Loucy (cell line): ENCODE measurements around the gene MX2.
"Not testable (repeated sequence)": the region's sequence is repeated elsewhere in the genome, so short reads cannot be mapped to it uniquely, and the experiment has no call there.

Experiments
- H2AFZ ChIP-seq: fragments of 200-600 bp; sonication (generic); 2 replicates; pipeline ENCODE4 v1.6.0; 2016; ENCODE audit warnings: antibody characterized with exemption, mild to moderate bottlenecking, low read length, moderate library complexity
- H3F3A ChIP-seq: fragments of 200-600 bp; 2 replicates; pipeline ENCODE4 v1.6.0; 2016; ENCODE audit warnings: antibody characterized with exemption, low read depth, mild to moderate bottlenecking
- H3K27me3 ChIP-seq: fragments of 200-600 bp; sonication (generic); 2 replicates; pipeline ENCODE4 v1.6.1; 2014; ENCODE audit warnings: low read length, mild to moderate bottlenecking; ENCODE audit not compliant: insufficient read depth, poor library complexity, severe bottlenecking
- H3K36me3 ChIP-seq: fragments of 200-600 bp; sonication (generic); 2 replicates; pipeline ENCODE4 v1.6.1; 2016; ENCODE audit warnings: low read length; ENCODE audit not compliant: insufficient read depth
- H3K4me1 ChIP-seq: fragments of 200-600 bp; sonication (generic); 2 replicates; pipeline ENCODE4 v1.5.1; 2014; ENCODE audit warnings: low read length, mild to moderate bottlenecking; ENCODE audit not compliant: insufficient read depth, poor library complexity, severe bottlenecking
- H3K4me2 ChIP-seq: fragments of 200-600 bp; sonication (generic); 2 replicates; pipeline ENCODE4 v1.6.0; 2014; ENCODE audit warnings: antibody characterized with exemption, low read length, low read depth, mild to moderate bottlenecking; ENCODE audit not compliant: poor library complexity, severe bottlenecking
- H3K4me3 ChIP-seq: fragments of 200-600 bp; sonication (generic); 2 replicates; pipeline ENCODE4 v1.5.1; 2014; ENCODE audit warnings: low read length, mild to moderate bottlenecking, mixed read lengths; ENCODE audit not compliant: poor library complexity, severe bottlenecking
- H3K79me2 ChIP-seq: fragments of 200-600 bp; sonication (generic); 2 replicates; pipeline ENCODE4 v1.6.1; 2014; ENCODE audit warnings: low read length; ENCODE audit not compliant: insufficient read depth
- H3K9ac ChIP-seq: fragments of 200-600 bp; sonication (generic); 2 replicates; pipeline ENCODE4 v1.6.0; 2014; ENCODE audit warnings: mild to moderate bottlenecking, low read depth, low read length, moderate library complexity; ENCODE audit not compliant: poor library complexity, severe bottlenecking
- H3K9me2 ChIP-seq: fragments of 200-600 bp; sonication (generic); replicated peaks from 2 replicates; pipeline ENCODE4 v1.6.1; 2016; ENCODE audit warnings: low read depth, low read length, mixed read lengths
- H3K9me3 ChIP-seq: fragments of 200-600 bp; sonication (generic); 2 replicates; pipeline ENCODE4 v1.6.1; 2014; ENCODE audit warnings: mild to moderate bottlenecking, antibody characterized with exemption, low read length, low read depth; ENCODE audit not compliant: insufficient read depth
- H4K20me1 ChIP-seq: fragments of 200-600 bp; sonication (generic); 2 replicates; pipeline ENCODE4 v1.6.0; 2014; ENCODE audit warnings: antibody characterized with exemption, low read length, mild to moderate bottlenecking; ENCODE audit not compliant: insufficient read depth, poor library complexity, severe bottlenecking
- EZH2phosphoT487 ChIP-seq: fragments of 200-600 bp; IDR thresholded peaks from 2 replicates; pipeline ENCODE4 v1.6.1; 2018; ENCODE audit warnings: antibody characterized with exemption, mild to moderate bottlenecking, moderate library complexity, borderline replicate concordance
- TF ChIP-seq, protein P1 (sequence below): fragments of 200-600 bp; sonication (generic); conservative IDR thresholded peaks from 2 replicates; pipeline ENCODE4 v1.5.1; 2014; ENCODE audit warnings: mild to moderate bottlenecking, antibody characterized with exemption, low read length

Gene MX2

DNA sequence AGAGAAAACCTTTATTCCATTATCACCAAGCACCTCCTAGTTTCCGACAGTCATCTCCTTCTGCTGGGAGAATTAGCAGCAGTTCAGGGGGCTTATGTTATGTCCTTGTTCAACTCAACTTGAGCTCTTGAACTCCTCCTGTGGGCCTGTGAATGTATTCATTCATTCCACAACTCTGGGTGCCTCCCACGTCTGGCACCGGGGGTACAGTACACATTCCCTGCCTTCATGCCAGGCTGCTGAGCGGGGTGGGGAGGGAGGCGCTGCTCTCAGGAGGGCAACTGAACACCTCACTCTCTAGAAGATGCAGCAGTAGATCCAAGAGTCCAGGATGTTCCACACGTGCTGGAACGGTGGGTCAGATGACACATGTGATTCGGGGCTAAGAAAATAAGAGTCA lies 4.3 kb upstream of the MX2 start:
- Histone ChIP-seq H3K4me3 (no peak overlapping the region), H3K36me3 (no peaks in the 10 kb centered on the region), H3K9ac (no peak overlapping the region), H3K4me2 (no peak overlapping the region), H3K79me2 (no peaks in the 10 kb centered on the region), H3K9me3 (no peaks in the 10 kb centered on the region), H3K9me2 (no peaks in the 10 kb centered on the region), H4K20me1 (no peaks in the 10 kb centered on the region), H2AFZ (no peak overlapping the region), H3K27me3 (no peaks in the 10 kb centered on the region), H3K4me1 (peaks cover 18% of the 10 kb centered on the region), H3F3A (peaks cover 13% of the 10 kb centered on the region; the same call in 1 of the 2 replicates)
- TF ChIP-seq, protein P1, sequence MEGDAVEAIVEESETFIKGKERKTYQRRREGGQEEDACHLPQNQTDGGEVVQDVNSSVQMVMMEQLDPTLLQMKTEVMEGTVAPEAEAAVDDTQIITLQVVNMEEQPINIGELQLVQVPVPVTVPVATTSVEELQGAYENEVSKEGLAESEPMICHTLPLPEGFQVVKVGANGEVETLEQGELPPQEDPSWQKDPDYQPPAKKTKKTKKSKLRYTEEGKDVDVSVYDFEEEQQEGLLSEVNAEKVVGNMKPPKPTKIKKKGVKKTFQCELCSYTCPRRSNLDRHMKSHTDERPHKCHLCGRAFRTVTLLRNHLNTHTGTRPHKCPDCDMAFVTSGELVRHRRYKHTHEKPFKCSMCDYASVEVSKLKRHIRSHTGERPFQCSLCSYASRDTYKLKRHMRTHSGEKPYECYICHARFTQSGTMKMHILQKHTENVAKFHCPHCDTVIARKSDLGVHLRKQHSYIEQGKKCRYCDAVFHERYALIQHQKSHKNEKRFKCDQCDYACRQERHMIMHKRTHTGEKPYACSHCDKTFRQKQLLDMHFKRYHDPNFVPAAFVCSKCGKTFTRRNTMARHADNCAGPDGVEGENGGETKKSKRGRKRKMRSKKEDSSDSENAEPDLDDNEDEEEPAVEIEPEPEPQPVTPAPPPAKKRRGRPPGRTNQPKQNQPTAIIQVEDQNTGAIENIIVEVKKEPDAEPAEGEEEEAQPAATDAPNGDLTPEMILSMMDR = no peak
- TF ChIP-seq EZH2phosphoT487 = no peak

DNA sequence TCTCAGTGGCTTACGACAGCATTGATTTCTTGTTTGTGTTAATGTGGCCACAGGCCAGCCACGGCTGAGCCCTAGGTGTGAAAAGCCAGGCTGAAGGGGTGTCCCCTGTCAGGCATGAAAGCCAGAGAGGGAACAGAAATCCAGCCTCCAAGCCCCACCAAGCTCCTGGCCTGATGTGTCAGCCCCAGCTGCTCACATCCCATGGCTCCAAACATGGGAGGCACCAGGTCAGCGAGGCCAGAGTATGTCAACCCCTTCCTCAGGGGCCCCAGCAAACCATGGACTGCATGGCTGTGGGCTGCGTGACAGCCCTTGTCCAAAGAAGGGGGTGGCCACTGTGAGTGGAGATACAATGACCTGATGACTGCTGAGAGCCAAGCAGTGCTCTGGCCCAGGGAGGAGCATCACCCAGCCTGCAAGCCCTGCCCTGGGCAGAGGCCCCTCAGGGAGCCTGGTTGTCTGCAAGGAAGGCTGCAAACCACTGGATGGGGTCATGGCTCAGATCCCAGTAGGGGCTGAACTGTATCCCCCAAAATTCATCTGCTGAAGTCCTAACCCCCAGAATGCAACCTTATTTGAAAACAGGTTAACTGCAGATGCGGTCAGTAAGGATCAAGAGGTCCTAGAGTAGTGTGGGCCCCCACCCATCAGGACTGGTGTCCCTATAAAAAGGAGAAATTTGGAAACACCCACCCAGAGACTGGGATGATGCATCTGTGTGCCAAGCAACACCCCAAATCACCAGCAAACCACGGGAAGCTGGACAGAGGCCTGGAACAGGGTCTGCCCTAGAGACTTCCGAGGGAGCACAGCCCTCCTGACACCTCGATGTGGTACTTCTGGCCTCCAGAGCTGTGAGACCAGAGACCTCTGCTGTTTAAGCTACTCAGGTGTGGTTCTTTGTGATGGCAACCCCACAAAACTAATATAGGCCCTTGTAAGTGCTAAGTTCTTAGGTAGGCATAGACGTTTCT lies 3.3 kb upstream of the MX2 start:
- H3K27me3 ChIP-seq = no peaks in the 10 kb centered on the region
- H3K9me3 ChIP-seq = no peaks in the 10 kb centered on the region
- H3F3A ChIP-seq = peaks cover 19% of the 10 kb centered on the region; the same call in 1 of the 2 replicates
- H3K4me1 ChIP-seq = peaks cover 27% of the 10 kb centered on the region
- TF ChIP-seq, protein P1 = no peak
- TF ChIP-seq EZH2phosphoT487 = no peak
- H3K79me2 ChIP-seq = peaks cover 5% of the 10 kb centered on the region; the same call in 1 of the 2 replicates
- H3K9ac ChIP-seq = no peak overlapping the region
- H3K4me3 ChIP-seq = no peak overlapping the region
- no peak overlapping the region for H3K4me2 ChIP-seq
- H3K36me3 ChIP-seq = no peaks in the 10 kb centered on the region
- H2AFZ ChIP-seq = no peak overlapping the region
- no peaks in the 10 kb centered on the region for H4K20me1 ChIP-seq
- no peaks in the 10 kb centered on the region for H3K9me2 ChIP-seq

DNA sequence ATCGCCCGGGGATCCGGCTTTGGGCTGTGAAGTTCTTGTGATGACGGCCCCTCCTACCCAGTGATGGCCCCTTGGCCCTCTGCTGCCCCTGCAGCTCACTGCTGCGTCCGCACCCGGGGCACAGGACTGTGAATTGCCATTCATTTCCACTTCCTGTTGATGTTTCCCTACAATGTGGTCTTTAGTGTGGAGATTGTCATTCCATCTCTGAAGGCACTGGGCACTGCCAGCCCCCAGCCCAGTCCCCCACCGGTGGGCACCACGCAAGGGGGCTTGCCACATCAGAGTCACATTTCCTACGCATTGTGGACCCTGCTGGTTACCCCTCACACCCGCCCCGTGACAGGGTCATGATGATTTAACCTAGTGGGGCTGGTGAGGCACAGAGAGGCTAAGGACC lies 2.5 kb upstream of the MX2 start:
- H3K4me3 ChIP-seq = no peak overlapping the region
- TF ChIP-seq, protein P1 = peak; percentile 29
- TF ChIP-seq EZH2phosphoT487 = no peak
- no peak overlapping the region for H3K4me2 ChIP-seq
- H3K9me3 ChIP-seq = no peaks in the 10 kb centered on the region
- no peaks in the 10 kb centered on the region for H3K27me3 ChIP-seq
- H3K4me1 ChIP-seq = peaks cover 34% of the 10 kb centered on the region
- no peak overlapping the region for H2AFZ ChIP-seq
- H3F3A ChIP-seq = peaks cover 19% of the 10 kb centered on the region; the same call in 1 of the 2 replicates
- H3K79me2 ChIP-seq = peaks cover 13% of the 10 kb centered on the region; the same call in 1 of the 2 replicates
- no peaks in the 10 kb centered on the region for H4K20me1 ChIP-seq
- H3K9me2 ChIP-seq = no peaks in the 10 kb centered on the region
- no peaks in the 10 kb centered on the region for H3K36me3 ChIP-seq
- no peak overlapping the region for H3K9ac ChIP-seq

DNA sequence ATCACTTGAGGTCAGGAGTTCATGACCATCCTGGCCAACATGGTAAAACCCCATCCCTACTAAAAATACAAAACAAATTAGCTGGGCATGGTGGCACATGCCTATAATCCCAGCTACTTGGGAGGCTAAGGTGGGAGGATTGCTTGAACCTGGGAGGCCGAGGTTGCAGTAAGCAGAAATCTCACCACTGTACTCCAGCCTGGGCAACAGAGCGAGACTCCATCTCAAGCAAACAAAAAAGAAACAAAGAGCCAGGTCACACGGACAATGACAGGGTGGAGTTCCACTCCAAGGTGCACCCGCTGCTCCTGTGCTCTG lies 2.1 kb upstream of the MX2 start:
- not testable (repeated sequence) for H3K9me3 ChIP-seq
- peaks cover 19% of the 10 kb centered on the region; the same call in 1 of the 2 replicates for H3F3A ChIP-seq

More for the DNA sequence above, 2.1 kb upstream of the MX2 start:
- H2AFZ ChIP-seq, H3K9me2 ChIP-seq, H3K9ac ChIP-seq, H4K20me1 ChIP-seq, H3K27me3 ChIP-seq, H3K4me3 ChIP-seq, H3K36me3 ChIP-seq, H3K4me2 ChIP-seq: not testable (repeated sequence)
- Histone ChIP-seq H3K79me2 (peaks cover 15% of the 10 kb centered on the region; the same call in 1 of the 2 replicates), H3K4me1 (peaks cover 34% of the 10 kb centered on the region)
